Breast epithelium (tissue), 3 donors: ENCODE measurements around the gene RAB22A.

Experiments
- CTCF ChIP-seq, 3 donors: fragments of 450-650 bp; IDR thresholded peaks; one replicate each; pipeline ENCODE4 v1.5.1; 2016 to 2017; ENCODE audit warnings: antibody characterized with exemption in 3 of 3, mild to moderate bottlenecking in 3 of 3, moderate library complexity in 3 of 3
- POLR2AphosphoS5 ChIP-seq, 3 donors: sonication (generic); formaldehyde crosslinking; IDR thresholded peaks; one replicate each; pipeline ENCODE4 v1.6.1; 2017; ENCODE audit warnings: antibody characterized with exemption in 3 of 3

DNA sequence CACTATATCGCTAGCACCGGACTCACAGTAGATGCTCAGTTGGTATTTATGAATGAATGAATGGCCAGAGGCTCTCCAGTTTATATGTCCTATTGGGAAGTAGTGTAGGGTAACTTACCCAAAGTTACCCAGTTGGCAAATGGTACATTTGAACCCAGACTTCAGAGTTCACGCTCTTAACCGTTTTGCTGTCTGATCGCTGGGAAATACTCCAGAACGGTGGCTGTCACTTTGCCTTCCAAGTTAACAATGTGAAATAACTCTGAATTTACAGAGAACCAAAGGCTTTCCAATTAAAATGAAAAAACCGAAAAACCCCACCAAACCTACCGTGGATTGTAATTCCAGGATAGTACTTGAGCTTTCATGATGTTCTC is 81.1 kb downstream of the RAB22A start:
- TF ChIP-seq POLR2AphosphoS5 (IDR thresholded peaks at IDR 0.05) (no peak), CTCF (IDR thresholded peaks at IDR 0.05) (no peak)
